HG03558 (cell line): ENCODE data around the gene ZCWPW2.

Experiments
- ATAC-seq: cut with Tn5 transposase; IDR thresholded peaks from one replicate; pipeline ENCODE4 v1.9.1; 2021; ENCODE audit warnings: moderate number of reproducible peaks; ENCODE audit not compliant: unreplicated experiment; ENCODE audit errors: extremely low read depth

Gene ZCWPW2

GRCh38 chr3:28349469-28350000 lies 1.0 kb downstream of the ZCWPW2 start:
- no peak for ATAC-seq

- ATAC-seq: no peak
Observed at GRCh38 chr3:28376424-28376823, 27.9 kb downstream of the ZCWPW2 start.

- no peak for ATAC-seq
Observed at GRCh38 chr3:28386049-28386448, 37.5 kb downstream of the ZCWPW2 start.

DNA sequence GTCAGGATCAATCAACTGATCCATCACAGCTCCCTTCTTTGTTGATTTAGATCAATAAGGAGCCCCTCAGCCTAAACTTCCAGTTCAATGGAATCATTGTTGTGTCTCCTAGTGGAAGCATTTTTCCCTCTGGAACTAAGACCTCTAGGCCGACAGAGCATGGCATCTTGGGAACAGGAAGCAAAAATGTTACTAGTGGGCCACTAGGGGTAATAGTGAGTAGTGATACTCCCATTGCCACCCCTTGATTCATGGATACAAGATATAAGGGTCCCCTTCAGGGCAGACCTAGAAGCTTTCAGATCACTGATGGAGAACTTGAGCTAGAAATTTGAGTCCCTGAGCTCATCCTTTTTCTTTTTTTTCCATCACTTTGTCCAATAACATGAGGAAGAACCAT lies 40.5 kb downstream of the ZCWPW2 start:
- no peak for ATAC-seq

DNA sequence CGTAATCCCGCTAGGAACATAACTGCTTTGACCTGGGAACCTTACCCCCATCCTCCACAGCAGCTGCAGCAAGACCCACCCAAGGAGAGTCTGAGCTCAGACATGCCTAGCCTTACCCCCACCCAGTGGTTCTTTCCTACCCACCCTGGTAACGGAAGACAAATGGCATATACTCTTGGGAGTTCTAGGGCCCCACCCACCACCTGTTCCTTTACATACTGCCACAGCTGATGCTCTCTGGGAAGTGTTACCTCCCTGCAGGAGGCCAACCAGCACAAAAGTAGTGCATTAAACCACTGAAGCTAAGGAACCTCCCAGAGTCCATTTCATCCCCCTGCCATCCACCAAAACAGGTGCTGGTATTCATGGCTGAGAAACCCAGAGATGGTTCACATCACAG lies 50.7 kb downstream of the ZCWPW2 start:
- ATAC-seq: no peak

DNA sequence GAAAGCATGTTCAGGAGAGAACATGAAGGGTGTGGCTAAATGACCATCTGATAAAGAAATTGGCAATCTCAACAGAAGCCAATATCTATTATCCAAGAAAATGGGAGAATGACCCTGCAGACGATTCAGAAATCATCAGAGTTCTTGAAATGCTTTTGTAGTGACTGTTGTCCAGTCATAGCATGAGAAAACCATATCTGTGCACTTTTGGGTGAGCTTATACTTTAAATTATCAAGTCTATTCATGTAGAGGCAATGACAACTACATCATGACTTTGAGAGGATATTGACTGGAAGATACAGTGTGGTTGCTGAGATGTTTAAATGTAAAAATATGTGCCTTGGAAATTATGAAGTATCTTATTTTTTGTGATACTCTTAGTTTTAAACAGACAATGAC lies 57.7 kb downstream of the ZCWPW2 start:
- no peak for ATAC-seq

- no peak for ATAC-seq
Observed at GRCh38 chr3:28449398-28449797, 100.9 kb downstream of the ZCWPW2 start.

- ATAC-seq: no peak
Observed at GRCh38 chr3:28462866-28463265, 114.3 kb downstream of the ZCWPW2 start.

GRCh38 chr3:28467414-28467813 lies 118.9 kb downstream of the ZCWPW2 start:
- ATAC-seq: no peak

DNA sequence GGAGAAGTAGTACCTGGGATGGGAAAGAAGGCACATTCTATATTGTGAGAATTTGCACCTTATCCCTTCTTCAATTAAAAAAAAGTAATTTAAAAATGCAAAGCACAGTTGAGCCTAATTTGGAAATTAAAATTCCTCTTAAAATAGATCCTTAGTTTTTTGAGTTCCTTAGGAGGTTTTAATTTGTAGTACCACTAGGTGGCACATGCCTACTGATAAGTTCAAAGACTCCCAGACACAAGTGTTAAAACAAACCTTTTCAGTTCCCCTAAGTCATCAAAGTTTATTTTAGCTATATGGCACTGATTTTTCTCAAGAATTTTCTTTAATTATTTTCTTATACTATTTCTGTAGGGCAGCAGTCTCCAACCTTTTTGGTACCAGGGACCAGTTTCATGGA lies 127.7 kb downstream of the ZCWPW2 start:
- ATAC-seq: peak; percentile 62

DNA sequence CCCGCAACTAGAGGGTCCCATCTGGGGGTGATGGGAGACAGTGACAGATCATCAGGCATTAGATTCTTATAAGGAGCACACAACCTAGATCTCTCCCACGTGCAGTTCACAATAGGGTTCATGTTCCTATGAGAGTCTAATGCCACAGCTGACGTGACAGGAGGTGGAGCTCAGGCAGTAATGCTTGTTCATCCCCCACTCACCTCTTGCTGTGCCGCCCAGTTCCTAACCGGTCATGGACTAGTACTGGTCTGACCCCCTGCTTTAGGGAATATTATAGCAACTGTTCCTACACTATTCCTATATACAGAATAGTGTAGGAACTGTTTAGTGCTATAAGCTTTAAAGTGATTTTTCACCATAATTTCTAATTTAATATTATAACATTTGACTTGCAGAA lies 128.2 kb downstream of the ZCWPW2 start:
- no peak for ATAC-seq

DNA sequence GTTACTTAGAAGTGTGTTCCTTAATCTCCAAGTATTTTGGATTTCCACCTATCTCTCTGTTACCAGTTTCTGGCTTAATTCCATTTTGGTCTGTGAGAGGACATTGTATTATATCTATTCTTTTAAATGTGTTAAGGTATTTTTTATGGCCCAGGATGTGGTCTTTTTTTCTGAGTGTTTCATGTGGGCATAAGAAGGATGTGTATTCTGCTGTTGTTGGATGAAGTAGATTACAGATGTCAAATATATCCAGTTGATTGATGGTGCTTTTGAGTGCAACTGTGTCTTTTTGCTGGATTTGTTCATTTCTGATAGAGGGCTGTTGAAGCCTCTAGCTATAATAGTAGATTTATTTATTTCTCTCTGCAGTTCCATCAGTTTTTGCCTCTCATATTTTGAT lies 136.6 kb downstream of the ZCWPW2 start:
- ATAC-seq: no peak

- no peak for ATAC-seq
Observed at GRCh38 chr3:28495301-28495700, 146.8 kb downstream of the ZCWPW2 start.

DNA sequence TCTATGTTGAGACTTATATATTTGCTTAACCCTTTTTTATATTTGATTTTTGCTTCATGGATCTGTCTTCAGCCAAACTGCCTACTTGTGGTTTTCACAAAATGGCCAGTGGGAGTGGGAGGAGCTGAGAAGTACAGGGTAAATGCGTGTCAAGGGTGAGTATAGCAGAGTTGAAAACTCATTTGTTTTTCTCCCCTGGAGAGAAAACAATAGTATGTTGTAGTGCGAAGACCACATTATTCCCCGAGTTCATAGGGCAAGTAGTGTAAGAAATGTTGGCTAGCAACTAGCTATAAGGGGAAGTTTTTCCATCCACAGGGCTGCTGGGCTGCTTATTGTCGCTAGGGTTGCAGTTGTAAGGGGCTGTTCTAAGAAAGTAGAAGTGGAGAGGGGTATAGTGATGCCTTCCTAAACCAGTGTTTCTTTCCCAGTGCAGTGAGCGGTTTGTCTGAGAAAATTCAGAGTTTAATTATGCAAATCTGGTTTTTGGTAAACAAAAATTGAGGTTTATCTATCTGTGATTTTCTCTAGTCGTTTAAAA lies 153.9 kb downstream of the ZCWPW2 start:
- ATAC-seq: no peak

DNA sequence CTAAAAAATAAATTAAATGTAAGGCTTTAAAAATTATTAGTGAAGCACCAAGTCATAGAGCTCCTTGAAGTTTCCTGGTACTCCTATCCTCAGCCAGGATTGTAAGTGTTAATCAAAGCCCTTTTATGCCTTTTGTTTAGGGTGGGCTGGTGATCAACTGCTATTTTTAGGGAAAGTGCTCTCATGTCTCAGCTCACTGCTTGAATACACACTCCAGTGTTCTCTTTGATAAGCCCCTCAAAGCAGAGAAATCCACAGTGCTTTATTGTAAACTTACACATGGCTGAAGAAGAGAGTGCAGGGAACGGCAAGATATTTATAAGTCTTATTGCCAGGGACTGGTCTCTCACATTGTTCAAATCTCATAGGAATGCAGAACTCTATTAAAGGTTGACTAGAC lies 156.5 kb downstream of the ZCWPW2 start:
- no peak for ATAC-seq

- no peak for ATAC-seq
Observed at GRCh38 chr3:28521663-28522062, 173.1 kb downstream of the ZCWPW2 start.

- ATAC-seq: no peak
Observed at GRCh38 chr3:28542351-28542750, 193.8 kb downstream of the ZCWPW2 start.

DNA sequence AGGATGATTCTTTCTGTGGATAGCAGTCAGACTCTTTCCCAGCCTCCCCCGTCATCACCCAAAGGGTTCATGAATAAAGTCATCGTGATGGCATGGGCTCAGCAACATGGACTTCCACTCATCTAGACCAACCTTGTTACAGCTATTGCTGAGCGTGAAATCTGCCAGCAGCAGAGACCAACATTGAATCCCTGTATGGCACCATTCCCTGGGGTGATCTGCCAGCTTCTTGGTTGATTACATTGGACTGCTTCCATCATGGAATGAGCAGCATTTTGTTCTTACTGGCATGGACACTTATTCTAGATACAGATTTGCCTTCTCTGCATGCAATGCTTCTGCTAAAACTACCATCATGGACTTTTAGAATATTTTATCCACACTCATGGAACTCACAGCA lies 195.7 kb downstream of the ZCWPW2 start:
- no peak for ATAC-seq

GRCh38 chr3:28544831-28545230 lies 196.3 kb downstream of the ZCWPW2 start:
- ATAC-seq: no peak

DNA sequence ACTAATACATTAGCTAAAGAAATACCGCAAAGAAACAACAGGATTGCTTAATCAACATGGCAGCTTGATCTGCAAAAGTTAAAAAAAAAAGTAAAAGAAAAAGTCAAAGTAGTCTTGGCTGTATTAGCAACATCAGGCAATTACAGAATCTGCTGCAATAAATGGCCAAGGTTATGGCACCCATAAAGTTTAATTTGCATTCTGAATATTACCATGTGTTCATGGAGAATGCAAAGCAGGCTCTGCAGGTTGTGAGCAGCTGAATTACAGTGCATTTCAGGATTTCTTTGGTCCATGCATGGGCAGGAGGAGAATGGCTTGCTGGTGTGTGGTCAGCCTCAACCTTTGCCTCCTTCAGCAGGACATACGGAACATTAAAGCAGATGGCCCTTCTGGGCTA lies 199.2 kb downstream of the ZCWPW2 start:
- ATAC-seq: no peak

DNA sequence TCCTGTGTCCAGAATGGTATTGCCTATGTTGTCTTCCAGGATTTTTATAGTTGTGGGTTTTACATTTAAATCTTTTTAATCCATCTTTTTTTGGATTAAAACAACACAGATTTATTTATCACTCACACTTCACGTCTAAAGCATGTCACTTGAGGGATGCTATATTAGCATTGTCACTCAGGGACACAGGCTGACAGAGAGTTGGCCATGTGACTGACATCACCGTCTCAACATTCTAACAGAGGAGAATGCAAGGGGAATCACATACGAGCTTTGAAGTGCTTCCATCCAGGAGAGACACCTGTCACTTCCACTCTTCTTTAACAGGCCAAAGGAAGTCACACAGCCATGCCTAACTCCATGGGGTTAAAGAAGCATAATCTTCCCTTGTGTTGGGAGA lies 204.7 kb downstream of the ZCWPW2 start:
- no peak for ATAC-seq

DNA sequence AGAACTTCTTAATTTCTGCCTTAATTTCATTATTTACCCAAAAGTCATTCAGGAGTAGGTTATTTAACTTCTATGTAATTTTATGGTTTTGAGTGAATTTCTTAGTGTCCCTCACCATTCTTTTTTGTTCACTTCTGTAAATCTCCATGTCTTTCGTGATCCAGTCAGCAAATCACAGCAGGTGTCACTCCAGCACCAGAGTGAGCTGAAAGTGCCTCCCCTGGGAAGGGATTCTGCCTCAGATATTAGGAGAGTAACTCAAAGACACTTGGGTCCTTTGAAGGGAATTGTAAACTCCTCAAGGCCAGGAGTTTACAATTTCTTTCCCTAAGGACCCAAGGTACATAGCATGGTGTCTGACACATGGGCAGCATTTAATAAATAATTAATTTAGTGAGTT lies 207.7 kb downstream of the ZCWPW2 start:
- ATAC-seq: no peak

DNA sequence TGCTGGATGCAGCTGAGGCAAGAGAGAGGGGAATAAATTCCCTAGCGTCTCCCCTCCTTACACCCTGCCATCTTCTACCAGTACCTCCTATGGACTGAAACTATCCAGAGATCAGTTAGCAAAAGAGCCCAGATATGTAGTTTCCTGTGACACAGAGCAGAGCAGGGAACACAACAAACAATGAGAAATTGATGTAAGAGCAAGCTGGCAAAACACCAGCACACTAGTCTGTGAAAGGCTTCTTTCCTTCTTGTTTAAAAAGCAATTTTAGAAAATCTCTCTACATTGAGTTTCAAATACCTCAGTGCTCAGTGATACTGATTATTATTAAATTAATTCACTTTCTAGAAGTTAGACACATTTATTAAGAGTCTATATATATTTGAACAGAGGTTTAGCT lies 215.7 kb downstream of the ZCWPW2 start:
- no peak for ATAC-seq
